ENCODE data around the gene ZNF22.

The ZNF22 gene

DNA sequence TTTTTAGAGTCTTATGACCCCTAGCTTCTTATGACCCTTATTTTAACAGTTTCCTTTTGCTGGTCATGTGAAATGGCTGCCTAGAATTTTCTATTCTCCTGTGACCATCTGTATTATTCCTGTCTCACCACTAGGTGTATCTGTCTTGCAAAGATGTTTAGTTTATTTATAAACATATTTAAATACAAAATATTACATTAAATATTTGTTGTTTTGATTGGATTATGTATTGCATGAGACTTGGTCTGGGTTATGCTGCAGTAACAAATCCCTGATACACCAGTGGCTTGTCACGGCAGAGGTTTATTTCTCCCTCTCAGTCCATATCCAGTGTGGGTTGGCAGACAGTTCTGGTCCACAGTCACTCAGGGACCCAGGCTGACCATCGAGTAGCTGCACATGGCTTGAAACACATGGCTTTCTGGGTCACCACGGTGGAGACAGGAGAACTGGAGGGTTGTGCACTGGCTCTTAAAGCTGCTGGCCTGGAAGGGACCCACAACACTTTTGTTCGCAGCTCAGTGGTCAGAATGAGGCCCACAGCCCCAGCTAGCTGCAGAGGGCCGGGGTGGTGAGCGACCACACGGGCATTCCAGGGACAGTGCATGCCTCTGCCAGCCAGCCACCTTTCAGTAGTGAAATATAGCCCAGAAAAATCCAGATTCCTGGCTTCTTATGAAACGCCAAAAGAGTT, 33.8 kb upstream of the ZNF22 start:
- CTCF ChIA-PET: interaction anchor here (0.7 to 6.9 kb wide), 10 partner anchors 10 to 34 kb away, joined by 3 to 51 read pairs (median 4); partner anchors contain the start of gene DEPP1
- POLR2A ChIA-PET: interaction anchor here (3.0 kb wide), 1 partner anchor 12 kb away, joined by 15 read pairs; the partner anchor contains the start of gene DEPP1

DNA sequence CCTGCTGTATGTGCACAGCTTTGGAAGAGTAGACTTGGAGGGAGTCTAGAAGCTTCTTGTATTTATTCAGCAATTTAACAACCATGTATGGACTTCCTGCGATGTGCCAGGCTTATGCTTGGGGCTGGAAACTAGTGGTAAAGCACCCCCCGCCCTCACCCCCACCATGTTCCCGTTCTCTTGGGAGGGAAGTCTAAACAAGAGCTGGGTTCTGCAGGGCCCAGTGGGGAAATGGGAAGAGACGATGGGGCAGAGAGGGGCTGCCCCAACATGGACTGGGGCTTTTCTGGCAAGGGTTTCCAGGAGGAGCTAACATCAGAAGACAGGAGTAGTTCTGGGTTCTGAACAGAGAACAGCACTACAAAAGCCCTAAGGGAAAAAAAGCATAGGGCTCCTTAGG, 33.1 kb upstream of the ZNF22 start:
- ChIA-PET POLR2A (interaction anchor here (3.0 kb wide), 1 partner anchor 11 kb away, joined by 15 read pairs; the partner anchor contains the start of gene DEPP1), CTCF (interaction anchor here (0.7 to 6.9 kb wide), 7 partner anchors 10 to 90 kb away, joined by 3 to 51 read pairs (median 4); partner anchors contain the start of gene DEPP1)

More for the DNA sequence above, 33.8 kb upstream of the ZNF22 start:
- DNase-seq (ENCODE audit: low read depth, low spot score): no peak
- H3K4me3 ChIP-seq (ENCODE audit: low read depth, low read length): no peak overlapping the region
- TF ChIP-seq CTCF (IDR thresholded peaks at IDR 0.05; ENCODE audit: insufficient read depth, low read length, missing control alignments): no peak

GRCh38 chr10:44968091-44968490, 32.6 kb upstream of the ZNF22 start:
- ChIA-PET POLR2A (interaction anchor here (1.1 kb wide), 1 partner anchor 33 kb away, joined by 3 read pairs; no protein-coding TSS in a partner anchor), CTCF (interaction anchor here (0.7 to 6.9 kb wide), 7 partner anchors 9 to 91 kb away, joined by 3 to 51 read pairs (median 4); partner anchors contain the start of gene DEPP1)
- no peak for DNase-seq (ENCODE audit: low read depth, low spot score)
- no peak for TF ChIP-seq CTCF (IDR thresholded peaks at IDR 0.05; ENCODE audit: insufficient read depth, low read length, missing control alignments)
- H3K4me3 ChIP-seq (ENCODE audit: low read depth, low read length): no peak overlapping the region

More for the DNA sequence above, 33.1 kb upstream of the ZNF22 start:
- TF ChIP-seq CTCF (IDR thresholded peaks at IDR 0.05; ENCODE audit: insufficient read depth, low read length, missing control alignments): no peak
- no peak for DNase-seq (ENCODE audit: low read depth, low spot score)
- H3K4me3 ChIP-seq (ENCODE audit: low read depth, low read length): no peak overlapping the region

DNA sequence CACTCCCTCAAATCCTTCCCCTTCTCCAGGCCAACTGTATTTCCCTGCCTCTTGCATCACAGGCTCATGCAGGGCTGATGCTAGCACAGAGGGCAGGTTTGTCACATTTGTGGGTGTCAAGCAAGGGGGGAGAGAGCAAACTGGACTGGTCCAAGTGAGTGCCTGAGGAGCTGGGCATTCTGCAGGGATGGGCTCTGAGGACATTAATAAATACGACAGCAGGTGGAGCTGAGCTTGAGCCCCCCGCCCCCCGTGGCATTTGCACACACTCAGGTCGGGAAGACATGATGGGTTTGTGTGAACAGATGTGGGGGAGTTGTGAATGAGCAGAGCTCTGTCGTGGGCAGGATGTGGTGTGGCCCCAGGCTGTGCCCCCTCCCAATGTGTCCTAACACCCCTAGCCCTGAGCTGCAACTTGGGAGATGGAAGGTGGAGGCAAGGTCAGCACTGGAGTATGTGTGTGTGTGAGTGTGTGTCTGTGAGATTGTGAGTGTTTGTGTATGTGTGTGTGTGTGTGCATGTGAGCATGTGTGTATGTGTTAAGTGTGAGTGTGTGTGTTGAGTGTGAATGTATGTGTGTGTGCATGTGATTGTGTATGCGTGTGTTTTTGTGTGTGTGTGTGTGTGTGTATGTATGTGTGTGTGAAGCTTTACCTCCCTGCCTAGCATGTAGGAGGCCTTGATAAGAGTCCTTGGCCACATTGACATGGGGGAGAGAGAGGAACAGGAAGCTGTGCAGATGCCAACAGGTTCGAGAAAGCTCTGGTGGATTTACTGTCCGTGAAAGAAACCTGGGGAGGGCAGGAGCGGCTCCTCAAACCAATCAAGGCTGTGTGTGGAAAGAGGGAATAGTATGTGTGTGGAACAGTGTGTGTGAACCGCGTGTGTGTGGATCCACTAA, 32.0 kb upstream of the ZNF22 start:
- DNase-seq (ENCODE audit: low read depth, low spot score): no peak
- no peak for TF ChIP-seq CTCF (IDR thresholded peaks at IDR 0.05; ENCODE audit: insufficient read depth, low read length, missing control alignments)
- H3K4me3 ChIP-seq (ENCODE audit: low read depth, low read length): no peak overlapping the region
- POLR2A ChIA-PET: interaction anchor here (1.1 to 1.2 kb wide), 2 partner anchors 10 to 33 kb away, joined by 3 to 9 read pairs; partner anchors contain the start of gene DEPP1
- CTCF ChIA-PET: interaction anchor here (1.1 to 6.9 kb wide), 4 partner anchors 9 to 36 kb away, joined by 3 to 51 read pairs (median 5); partner anchors contain the start of gene DEPP1

DNA sequence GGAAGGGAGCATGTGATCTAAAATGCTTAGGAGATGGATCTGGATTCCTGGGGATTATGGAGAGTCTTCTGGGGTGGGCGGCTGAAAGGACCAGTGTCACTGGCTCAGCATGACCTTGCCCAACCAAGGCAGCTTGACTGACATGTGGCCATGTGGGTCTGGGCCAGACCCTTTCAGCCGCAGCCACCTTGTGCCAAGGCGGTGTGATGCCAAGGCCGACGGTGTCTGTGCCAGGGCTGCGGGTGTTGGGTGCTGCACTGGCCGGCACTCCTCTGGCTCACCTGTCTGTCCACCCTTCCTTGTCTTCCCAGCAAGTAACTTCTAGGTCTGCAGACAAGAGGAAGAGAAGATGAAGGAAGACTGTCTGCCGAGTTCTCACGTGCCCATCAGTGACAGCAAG, 30.9 kb upstream of the ZNF22 start:
- POLR2A ChIA-PET: no interaction called here
- no peak overlapping the region for H3K4me3 ChIP-seq (ENCODE audit: low read depth, low read length)
- DNase-seq (ENCODE audit: low read depth, low spot score): no peak
- TF ChIP-seq CTCF (IDR thresholded peaks at IDR 0.05; ENCODE audit: insufficient read depth, low read length, missing control alignments): no peak
- CTCF ChIA-PET: interaction anchor here (1.0 kb wide), 1 partner anchor 38 kb away, joined by 3 read pairs; no protein-coding TSS in a partner anchor
